PC-9 (cell line): ENCODE measurements around the gene MOV10.

ENCODE experiments used
- CTCF ChIP-seq: fragments of 200-600 bp; sonication (generic); conservative IDR thresholded peaks from 2 replicates; pipeline ENCODE4 v1.6.1; 2017; ENCODE audit warnings: mixed run types, antibody characterized with exemption, mild to moderate bottlenecking, moderate library complexity
- EZH2 ChIP-seq: fragments of 200-600 bp; sonication (generic); IDR thresholded peaks from 2 replicates; pipeline ENCODE4 v1.8.0; 2017; ENCODE audit warnings: antibody characterized with exemption, low read depth

- TF ChIP-seq CTCF (no peak), EZH2 (no peak)
These were observed 8.6 kb upstream of the MOV10 start for GRCh38 chr1:112665857-112666256.
